Heart right ventricle (tissue), 16 donors: Measurements from ENCODE around the gene SEPTIN10. TPM values are rescaled to one million over a fixed set of nuclear protein-coding genes. Genes with fewer than 3 reads are reported as not detected.

ENCODE experiments used
- ATAC-seq, 8 donors: fragments of 200-7000 bp; cut with Tn5 transposase; one replicate each; pipeline ENCODE4 v1.9.1; 2020; ENCODE audit warnings: mild to moderate bottlenecking in 8 of 8, moderate library complexity in 8 of 8, moderate number of reproducible peaks in 1 of 8
- DNase-seq, 2 donors: peaks; one replicate each; pipeline ENCODE4 v3.0.0-alpha.2; 2020
- H3K27ac ChIP-seq, 10 donors: fragments of 200-600 bp; sonication (generic) in 2 of 10; one replicate each; pipeline versions ENCODE4 v1.5.0 to v1.8.0; 2020 to 2022; ENCODE audit warnings: mild to moderate bottlenecking in 3 of 10
- H3K27me3 ChIP-seq, 7 donors: fragments of 200-600 bp; one replicate each; pipeline ENCODE4 v1.8.0; 2021 to 2022; ENCODE audit warnings: mild to moderate bottlenecking in 2 of 7
- H3K36me3 ChIP-seq, 9 donors: fragments of 200-600 bp; sonication (generic) in 1 of 9; one replicate each; pipeline versions ENCODE4 v1.5.0 to v1.8.0; 2020 to 2022; ENCODE audit warnings: mild to moderate bottlenecking in 2 of 9
- H3K4me1 ChIP-seq, 9 donors: fragments of 200-600 bp; sonication (generic) in 1 of 9; one replicate each; pipeline versions ENCODE4 v1.5.0 to v1.8.0; 2020 to 2022; ENCODE audit warnings: mild to moderate bottlenecking in 4 of 9
- H3K4me3 ChIP-seq, 10 donors: fragments of 200-600 bp; sonication (generic) in 2 of 10; one replicate each; pipeline versions ENCODE4 v1.5.0 to v1.8.0; 2020 to 2022; ENCODE audit warnings: mild to moderate bottlenecking in 7 of 10, moderate library complexity in 2 of 10
- H3K9me3 ChIP-seq, 11 donors: fragments of 200-600 bp in 10 of 11; sonication (generic) in 2 of 11; one replicate each; pipeline versions ENCODE4 v1.5.0 to v1.8.0; 2013 to 2022; ENCODE audit warnings: mild to moderate bottlenecking in 2 of 11, control low read depth in 1 of 11, moderate library complexity in 1 of 11
- CTCF ChIP-seq, 9 donors: fragments of 200-600 bp; sonication (generic) in 2 of 9; IDR thresholded peaks; one replicate each; pipeline versions ENCODE4 v1.5.0 to v1.8.0; 2021 to 2022; ENCODE audit warnings: antibody characterized with exemption in 9 of 9, mild to moderate bottlenecking in 5 of 9, moderate library complexity in 1 of 9
- WGBS, 2 donors: extraction: QIAGEN DNeasy Blood & Tissue Kit; methylation state at CpG; one replicate each; pipeline ENCODE4 v1.1.7; 2013; ENCODE audit warnings: inconsistent platforms in 1 of 2; 5-methylcytosine and 5-hydroxymethylcytosine counted together
- intact Hi-C, 10 donors: fragments of 100-400 bp; cut with DNase I; formaldehyde crosslinking; loops; one replicate each; pipeline versions ENCODE4 v1.11.1 to v1.14.2; 2022
- polyA plus RNA-seq, 2 donors: library from polyadenylated mRNA; stranded (reverse); fragments of 200-250 nt; gene quantifications; one replicate each; pipeline ENCODE4 v1.2.3, GENCODE V29; 2013
- total RNA-seq, 10 donors: library from RNA; stranded (reverse); fragmentation: NEBNext Ultra II Directional in 3 of 10; extraction: Animal tissue kit (Norgen Biotek cat#: 25700) in 3 of 10; gene quantifications; one replicate each; pipeline versions ENCODE4 v1.2.1 to v1.2.4, GENCODE V29; 2021 to 2023
- donor health status: Arrhythmogenic right ventricular cardiomyopathy.
- donor health status: ischemic (EF 13 %, LVEDD 7.1; RV severe dilation, severe dysfunction).
- donor health status: healthy with polysubstance abuse.
- donor health status: DM: no; HTN: yes; CAD: no.
- donor health status: DM: no; HTN: no; CAD: no.
- donor health status: ischemic (EF 25% LVEDD 6.9; RV normal size, moderate dysfunction).
- donor health status: ischemic (EF 25% LVEDD 5.7; RV mildly dilated, moderate dysfunction).
- donor health status: healthy.
- donor health status: DM: yes; HTN: yes; CAD: no.
- donor health status: Ischemic cardiomyopathy.
- donor health status: ischemic (EF 35%, LVEDD 5.7; RV mildly dilated, moderate dysfunction).
- donor health status: nonischemic (EF 11% LVEDD 7.7; RV severe dilation, severe dysfunction).
- donor health status: DM: yes; HTN: yes; CAD: no.
- donor health status: PGD.
- donor health status: ischemic (EF 29% LVEDD 5.4; RV normal size, mild dysfunction).
- donor health status: nonischemic (EF 23%, LVEDD 6.1; RV moderate dilation, normal function).

Gene SEPTIN10
- total and polyA plus RNA-seq, 12 donors: 20.9 to 61.0 (median 50.1) TPM

DNA sequence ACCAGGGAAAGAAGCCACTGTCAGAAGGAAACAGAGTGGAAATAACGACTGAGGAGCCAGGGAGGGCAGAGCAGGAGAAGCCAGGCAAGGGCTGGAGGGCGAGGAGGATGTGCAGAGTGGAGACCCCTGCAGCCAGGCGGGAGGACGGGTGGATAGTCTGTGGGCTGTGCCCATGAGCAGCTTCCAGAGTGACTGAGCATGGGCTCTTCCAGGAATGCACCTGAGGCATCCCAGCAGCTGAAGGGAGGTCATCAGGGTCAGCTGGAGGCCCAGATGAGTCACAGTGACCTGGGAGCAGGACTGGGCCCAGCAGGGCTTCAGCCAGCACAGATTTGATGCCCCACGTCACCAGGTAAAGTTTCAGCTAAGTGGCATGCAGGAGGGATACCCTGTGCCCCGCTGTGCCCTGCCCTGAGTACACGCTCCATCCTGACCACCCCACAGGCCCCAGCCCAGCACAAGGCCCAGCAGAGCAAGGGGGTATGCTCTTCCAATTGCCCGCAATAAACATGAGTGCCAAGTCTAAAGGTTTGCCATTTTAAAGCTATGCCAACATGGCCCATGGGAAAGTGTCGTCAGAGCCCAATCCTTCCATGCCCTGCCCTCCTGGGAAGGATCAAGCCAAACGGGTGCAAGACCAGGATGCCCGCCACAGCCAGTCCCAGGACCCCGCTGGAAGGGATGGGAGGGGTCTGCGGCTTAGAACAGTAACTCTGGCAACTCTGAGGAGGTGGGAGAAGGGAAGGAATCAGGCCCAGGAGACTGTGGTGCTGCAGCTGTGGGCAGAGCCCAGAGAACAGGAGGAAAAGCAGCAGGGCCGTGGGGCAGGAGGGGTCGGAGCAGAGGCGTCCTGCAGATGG lies 85.7 kb downstream of the SEPTIN10 start:
- H3K4me1 ChIP-seq: peaks cover 0 to 20% (median 4%) of the 10 kb centered on the region in 9 donors
- no peak for TF ChIP-seq CTCF (IDR thresholded peaks at IDR 0.05)
- no peak overlapping the region for H3K27ac ChIP-seq
- no peak for DNase-seq
- intact Hi-C loops: no loop called here
- WGBS, 2 donors: 94 to 97% methylated on average over 16 of the region's 16 CpGs
- ATAC-seq: no peak
- no peak overlapping the region for H3K4me3 ChIP-seq
- H3K27me3 ChIP-seq: peaks cover 0 to 5% (median 0%) of the 10 kb centered on the region in 7 donors
- H3K36me3 ChIP-seq: no peaks in the 10 kb centered on the region
- H3K9me3 ChIP-seq: no peaks in the 10 kb centered on the region

DNA sequence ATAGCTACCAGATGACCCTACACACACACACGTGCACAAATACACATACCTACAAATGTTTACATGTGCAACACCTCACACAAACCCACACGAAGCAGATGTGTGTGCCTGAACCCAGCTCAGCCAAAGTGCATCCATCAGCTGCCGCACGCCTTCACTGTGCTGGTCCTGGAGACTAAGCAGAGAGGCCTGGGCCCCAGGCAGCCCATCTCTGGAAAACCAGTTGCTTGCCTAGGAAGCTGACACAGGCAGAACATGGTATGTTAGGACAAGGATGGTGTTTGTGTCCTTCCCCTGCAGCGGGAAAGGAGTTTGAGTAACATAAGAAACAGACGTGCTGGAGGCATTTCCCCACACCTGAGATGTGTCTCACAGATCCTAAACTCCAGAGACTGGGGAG lies 86.7 kb downstream of the SEPTIN10 start:
- WGBS, 2 donors: 95 to 96% methylated on average over 6 of the region's 6 CpGs
- no peak overlapping the region for H3K4me3 ChIP-seq
- no peak overlapping the region for H3K27ac ChIP-seq
- H3K9me3 ChIP-seq: no peaks in the 10 kb centered on the region
- H3K4me1 ChIP-seq: peaks cover 0 to 20% (median 4%) of the 10 kb centered on the region in 9 donors
- no peaks in the 10 kb centered on the region for H3K36me3 ChIP-seq
- TF ChIP-seq CTCF (IDR thresholded peaks at IDR 0.05): no peak
- intact Hi-C loops: no loop called here
- H3K27me3 ChIP-seq: peaks cover 0 to 5% (median 0%) of the 10 kb centered on the region in 7 donors
- ATAC-seq (no peak), DNase-seq (no peak)

GRCh38 chr2:109526442-109526970 lies 87.3 kb downstream of the SEPTIN10 start:
- no peaks in the 10 kb centered on the region for H3K9me3 ChIP-seq
- no peak overlapping the region for H3K27ac ChIP-seq
- TF ChIP-seq CTCF (IDR thresholded peaks at IDR 0.05): no peak
- peaks cover 0 to 5% (median 0%) of the 10 kb centered on the region in 7 donors for H3K27me3 ChIP-seq
- ATAC-seq (no peak), DNase-seq (no peak)
- H3K36me3 ChIP-seq: no peaks in the 10 kb centered on the region
- H3K4me3 ChIP-seq: no peak overlapping the region
- WGBS, 2 donors: 94 to 97% methylated on average over 11 of the region's 11 CpGs
- H3K4me1 ChIP-seq: peaks cover 0 to 20% (median 4%) of the 10 kb centered on the region in 9 donors
- intact Hi-C loops: no loop called here

- Histone ChIP-seq H3K27me3 (peaks cover 0 to 5% (median 0%) of the 10 kb centered on the region in 7 donors), H3K4me1 (peaks cover 0 to 13% (median 0%) of the 10 kb centered on the region in 9 donors), H3K9me3 (no peaks in the 10 kb centered on the region), H3K27ac (no peak overlapping the region), H3K4me3 (no peak overlapping the region), H3K36me3 (no peaks in the 10 kb centered on the region)
- TF ChIP-seq CTCF (IDR thresholded peaks at IDR 0.05): no peak
- 77 to 78% methylated on average over 4 of the region's 4 CpGs for WGBS, 2 donors
- intact Hi-C loops: no loop called here
- DNase-seq (no peak), ATAC-seq (no peak)
Measured at GRCh38 chr2:109525836-109526235, 87.9 kb downstream of the SEPTIN10 start.
